Measurements from ENCODE around the gene THSD7A.

Gene THSD7A

GRCh38 chr7:11623093-11623678 is 208.8 kb downstream of the THSD7A start:
- DNase-seq, result no peak

DNA sequence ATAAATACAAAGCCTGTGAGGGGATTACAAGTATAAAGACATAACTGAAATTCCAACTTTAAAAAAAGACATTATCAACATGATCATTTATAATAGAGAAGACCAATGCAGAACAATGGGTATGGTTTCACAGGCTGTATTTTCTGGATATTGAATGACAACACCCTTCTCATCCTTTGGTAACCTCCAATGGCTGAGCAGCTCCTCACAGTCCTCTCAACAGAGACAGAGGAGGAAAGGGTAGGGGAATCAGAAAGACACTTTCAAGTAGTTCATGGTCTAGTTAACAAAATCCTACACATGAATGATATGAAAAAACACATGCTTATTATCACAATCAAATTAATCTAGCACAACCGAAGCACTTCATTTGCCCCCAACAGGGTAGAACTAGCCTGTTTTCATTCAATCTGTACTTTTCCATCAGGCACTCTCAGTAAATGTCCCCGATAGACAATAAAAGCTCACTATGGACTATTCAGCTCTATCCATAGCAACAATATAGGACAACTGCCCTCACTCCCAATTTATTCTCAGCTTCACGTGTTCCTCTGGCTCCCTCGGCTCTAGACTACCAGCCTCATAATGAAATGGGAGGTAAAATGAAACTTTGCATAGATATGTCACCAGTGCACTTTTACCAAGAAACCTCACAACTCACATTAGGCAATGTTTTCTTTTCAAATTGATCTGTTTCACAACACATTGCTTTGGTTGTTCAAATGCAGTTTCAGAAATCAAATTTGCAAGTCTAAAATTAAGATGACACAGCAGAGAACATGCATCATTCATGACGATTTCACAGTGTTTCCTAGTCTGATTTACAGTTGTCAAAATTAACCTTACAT is 211.4 kb downstream of the THSD7A start:
- no peak for DNase-seq

GRCh38 chr7:11616466-11616865 is 215.5 kb downstream of the THSD7A start:
- no peak for DNase-seq

GRCh38 chr7:11615174-11615573 is 216.8 kb downstream of the THSD7A start:
- DNase-seq, result no peak

GRCh38 chr7:11613292-11613930 is 218.6 kb downstream of the THSD7A start:
- DNase-seq, result no peak

GRCh38 chr7:11612737-11613136 is 219.3 kb downstream of the THSD7A start:
- DNase-seq, result no peak

DNA sequence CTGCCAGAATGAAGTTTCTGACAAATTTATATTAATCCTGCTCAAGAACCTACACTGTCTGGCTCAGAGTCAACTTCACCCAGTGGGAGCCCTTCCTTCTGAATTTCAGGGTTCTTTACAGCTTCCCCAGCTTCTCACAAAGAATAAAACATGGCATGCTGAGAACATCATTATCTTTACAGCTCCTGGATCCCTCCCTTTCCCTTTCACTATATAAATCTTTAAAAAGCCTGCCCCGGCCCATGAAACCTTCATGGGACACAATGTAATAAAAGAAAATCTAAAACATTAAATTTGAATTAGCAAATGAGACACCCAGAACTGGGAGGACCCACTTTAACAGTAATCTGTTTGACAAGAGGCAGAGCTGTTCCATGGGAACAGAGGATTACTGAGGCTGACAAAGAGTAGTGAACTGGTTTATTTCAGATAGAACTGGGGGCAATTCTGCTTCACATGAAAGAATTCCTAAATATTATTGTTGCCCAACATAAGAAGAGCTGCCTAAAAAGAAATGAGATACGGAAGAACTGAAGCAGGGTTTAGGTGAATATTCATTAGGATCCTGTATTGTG is 222.8 kb downstream of the THSD7A start:
- no peak for DNase-seq

DNA sequence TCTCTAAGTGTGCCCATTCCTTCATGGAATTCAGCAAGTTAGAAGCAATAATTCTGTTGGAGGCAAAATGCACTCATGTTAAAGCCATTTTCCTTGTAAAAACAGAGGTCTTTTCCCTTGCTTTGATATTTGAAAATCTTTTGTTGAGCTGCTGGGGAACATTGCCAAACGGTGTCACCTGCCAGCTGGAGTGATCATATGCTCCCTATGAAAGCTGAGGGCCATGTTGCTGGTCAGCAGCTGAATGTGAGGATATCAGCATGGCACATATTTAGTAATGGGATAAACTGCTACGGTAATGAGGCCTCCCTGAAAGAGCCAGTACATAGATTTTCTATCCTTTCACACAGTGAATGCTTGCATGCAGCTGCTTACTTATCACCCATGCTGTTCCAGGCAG is 224.3 kb downstream of the THSD7A start:
- DNase-seq, result no peak

DNA sequence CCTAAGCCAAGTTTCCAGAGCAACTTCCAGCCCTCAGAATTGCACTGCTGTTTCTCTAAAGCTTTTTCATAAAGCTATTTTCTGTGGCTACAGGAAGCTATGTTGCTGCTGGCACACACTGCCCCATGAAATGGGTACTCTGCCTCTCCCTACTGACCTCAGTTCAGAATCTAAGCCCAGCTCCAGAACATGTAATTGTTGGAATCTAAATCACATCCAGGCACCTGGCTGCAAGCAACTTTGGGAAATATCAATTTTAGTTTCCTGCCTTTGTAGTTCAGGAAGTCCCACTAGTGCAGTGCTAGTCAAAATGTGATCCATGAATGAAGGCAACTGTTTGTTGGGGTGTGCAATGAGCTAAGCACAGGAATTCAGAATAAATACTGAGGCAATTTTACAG is 226.2 kb downstream of the THSD7A start:
- DNase-seq, result no peak

GRCh38 chr7:11604505-11604904 is 227.5 kb downstream of the THSD7A start:
- no peak for DNase-seq

- DNase-seq, result no peak
These were observed 230.2 kb downstream of the THSD7A start for GRCh38 chr7:11601761-11602160.

DNA sequence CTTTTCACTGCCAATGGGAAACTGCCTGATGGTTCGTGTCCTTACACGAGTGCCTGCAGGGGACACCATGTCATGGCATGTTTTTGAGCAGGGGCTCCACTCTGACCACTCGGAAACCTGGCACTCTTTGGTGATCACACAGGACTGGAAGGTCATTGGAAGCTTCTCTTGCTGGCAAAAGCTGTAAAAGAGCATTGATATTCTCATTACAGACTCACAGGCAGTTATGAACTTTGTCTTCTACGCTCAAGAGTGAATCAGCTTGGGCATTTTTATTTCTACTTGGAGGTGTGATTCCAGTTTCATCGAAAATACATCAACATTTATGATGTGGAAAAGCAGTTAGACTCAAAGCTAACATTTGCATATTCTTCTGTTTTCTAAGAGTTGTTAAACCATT is 238.7 kb downstream of the THSD7A start:
- DNase-seq, result no peak

DNA sequence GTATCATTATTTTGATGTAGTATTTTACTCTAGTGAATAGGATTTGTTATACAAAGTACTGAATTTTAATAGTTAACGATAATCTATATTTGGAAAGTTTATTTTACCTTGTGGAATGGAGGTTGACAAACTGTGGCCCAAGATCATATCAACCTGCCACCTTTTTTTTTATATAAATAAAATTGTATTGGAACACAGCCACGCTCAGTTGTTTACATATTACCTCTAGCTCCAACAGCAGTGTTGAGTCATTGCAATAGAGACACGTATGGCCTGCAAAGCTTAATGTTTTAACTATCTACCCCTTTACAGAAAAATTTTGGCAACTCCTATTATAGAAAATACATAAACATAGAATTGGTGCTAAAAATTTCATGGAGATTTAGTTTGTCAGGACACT is 239.3 kb downstream of the THSD7A start:
- DNase-seq, result no peak

DNA sequence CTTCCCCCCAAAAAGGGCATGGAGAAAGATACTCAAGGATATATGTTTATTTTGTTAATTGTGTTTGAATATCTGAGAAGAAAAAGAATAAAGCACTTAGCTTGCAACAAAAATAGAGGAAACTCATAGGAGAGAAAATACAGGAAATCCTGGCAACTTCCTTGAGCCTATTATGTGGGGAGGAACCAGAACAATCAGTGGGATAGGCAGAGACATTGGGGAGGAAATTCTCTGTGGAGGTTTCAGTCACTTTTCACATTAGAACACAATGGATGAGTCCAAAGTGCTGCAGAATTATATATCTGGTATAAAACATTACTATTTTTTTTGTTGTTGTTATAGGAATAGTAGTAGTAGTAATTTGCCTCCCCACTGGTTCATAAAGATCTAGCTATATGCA is 240.1 kb downstream of the THSD7A start:
- no peak for DNase-seq

- DNase-seq, result no peak
These were observed 240.9 kb downstream of the THSD7A start for GRCh38 chr7:11591055-11591633.

- no peak for DNase-seq
These were observed 242.7 kb downstream of the THSD7A start for GRCh38 chr7:11589251-11589650.

DNA sequence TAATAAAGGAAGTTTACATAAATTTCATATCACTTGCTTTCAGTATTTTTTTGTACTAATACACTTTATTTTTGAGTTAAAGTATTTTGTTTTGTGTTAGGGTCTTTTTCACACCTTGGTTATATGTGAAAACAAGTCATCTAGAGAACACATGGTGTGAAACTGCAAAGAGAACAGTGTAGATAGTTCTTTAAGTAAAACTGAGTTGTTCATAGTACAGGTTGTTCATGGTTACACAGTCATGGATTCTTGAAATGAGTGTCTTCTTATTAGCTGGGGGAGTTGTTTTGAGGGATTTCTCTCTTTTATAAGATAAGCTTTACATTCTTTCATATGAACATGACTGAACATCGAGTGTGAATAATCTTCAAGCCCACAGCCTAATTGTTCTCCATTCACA is 244.2 kb downstream of the THSD7A start:
- DNase-seq, result no peak

DNA sequence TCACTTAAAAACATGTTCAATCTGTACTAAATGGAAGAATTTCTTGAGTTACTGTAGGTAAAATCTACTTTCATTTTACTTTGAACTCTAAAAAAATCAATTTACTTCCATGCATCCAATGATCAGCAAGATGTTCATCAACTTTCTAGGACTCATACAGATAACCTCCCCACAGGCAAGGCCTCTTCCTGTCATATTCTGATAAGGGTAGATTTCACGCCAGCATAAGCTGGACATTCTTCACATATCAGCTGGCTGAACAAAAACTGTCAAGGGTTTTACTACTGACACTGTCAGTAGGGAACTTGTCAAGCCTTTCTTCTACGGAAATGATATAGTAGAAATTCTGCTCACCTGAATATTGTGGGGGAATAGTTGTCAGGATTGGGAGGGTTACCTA is 244.9 kb downstream of the THSD7A start:
- no peak for DNase-seq

GRCh38 chr7:11584406-11585031 is 247.5 kb downstream of the THSD7A start:
- DNase-seq, result no peak

GRCh38 chr7:11579141-11579540 is 252.9 kb downstream of the THSD7A start:
- no peak for DNase-seq

GRCh38 chr7:11576310-11576709 is 255.7 kb downstream of the THSD7A start:
- no peak for DNase-seq

DNA sequence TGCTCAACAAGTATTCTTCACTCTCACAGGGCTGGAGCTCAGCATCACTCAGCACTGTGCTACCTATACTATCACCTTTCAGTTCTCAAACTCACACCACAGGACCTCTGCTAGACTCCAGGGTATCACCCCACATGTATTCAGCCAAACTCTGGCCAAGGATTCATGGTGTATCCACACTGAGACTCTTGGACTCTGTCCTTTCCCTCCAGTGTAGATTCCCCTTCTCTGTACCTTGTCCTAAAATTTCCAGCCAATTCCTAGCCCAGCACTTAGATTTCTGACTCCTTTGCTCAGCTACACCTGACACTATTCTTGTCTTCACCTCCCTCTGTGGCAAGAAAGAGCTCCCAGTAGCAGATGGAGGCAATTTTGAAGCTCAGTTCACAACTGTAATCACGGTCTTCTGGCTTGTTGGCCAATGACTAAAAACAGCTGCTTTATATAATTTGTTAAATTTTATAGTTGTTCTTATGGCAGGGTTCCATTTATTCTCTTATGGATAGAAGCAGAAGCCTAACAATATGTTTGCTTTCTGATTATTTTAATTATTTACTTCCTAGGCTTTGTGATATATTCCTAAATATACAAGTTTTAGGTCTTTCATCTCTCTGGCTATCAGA is 258.8 kb downstream of the THSD7A start:
- DNase-seq, result no peak
